AG20443 (cell line): ENCODE data around the gene SLC1A7.

ENCODE experiments used
- DNase-seq: peaks from one replicate; pipeline ENCODE4 v3.0.0; 2012; ENCODE audit warnings: low spot score, mixed read lengths

The SLC1A7 gene

DNA sequence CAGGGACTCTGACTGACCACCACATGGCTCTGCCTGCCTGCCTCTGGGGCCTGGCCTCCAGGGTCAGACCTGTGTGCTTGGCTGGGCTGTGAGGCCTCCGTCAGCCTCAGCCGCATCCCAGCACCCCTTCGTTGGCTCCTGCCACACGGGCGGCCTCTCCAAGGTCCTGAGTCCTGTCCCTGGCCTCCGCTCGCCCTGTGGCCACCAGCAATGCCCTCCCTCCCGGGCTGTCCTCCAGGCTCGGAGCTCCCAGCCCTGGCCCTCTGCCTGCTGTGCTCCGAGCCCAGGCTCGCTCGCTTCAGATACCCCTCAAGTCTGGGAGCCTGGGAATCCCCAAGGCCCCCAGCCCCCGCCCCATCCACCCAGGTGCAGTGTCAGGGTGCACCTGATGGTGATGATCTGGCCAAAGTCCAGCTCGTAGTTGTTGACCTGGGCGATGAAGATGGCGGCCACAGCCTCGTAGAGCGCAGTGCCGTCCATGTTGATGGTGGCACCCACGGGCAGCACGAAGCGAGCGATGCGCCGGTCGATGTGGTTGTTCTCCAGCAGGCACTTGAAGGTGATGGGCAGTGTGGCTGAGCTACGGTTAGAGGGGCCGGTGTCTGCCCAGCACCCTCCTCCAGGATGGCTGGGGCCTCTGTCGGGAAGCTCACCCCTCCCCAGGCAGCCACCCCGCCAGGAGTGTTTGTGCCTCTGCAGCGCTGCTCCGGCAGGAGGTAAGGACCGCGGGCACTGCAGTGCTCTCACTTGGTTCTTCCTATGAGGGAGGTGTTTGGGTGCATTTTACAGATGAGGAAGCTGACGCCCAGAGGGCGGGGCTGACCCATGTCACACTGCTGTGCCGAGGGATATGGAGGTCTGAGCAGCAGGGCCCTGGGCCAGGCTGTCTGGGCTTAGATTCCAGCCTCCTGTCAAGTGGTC lies 52.0 kb downstream of the SLC1A7 start:
- DNase-seq = no peak

DNA sequence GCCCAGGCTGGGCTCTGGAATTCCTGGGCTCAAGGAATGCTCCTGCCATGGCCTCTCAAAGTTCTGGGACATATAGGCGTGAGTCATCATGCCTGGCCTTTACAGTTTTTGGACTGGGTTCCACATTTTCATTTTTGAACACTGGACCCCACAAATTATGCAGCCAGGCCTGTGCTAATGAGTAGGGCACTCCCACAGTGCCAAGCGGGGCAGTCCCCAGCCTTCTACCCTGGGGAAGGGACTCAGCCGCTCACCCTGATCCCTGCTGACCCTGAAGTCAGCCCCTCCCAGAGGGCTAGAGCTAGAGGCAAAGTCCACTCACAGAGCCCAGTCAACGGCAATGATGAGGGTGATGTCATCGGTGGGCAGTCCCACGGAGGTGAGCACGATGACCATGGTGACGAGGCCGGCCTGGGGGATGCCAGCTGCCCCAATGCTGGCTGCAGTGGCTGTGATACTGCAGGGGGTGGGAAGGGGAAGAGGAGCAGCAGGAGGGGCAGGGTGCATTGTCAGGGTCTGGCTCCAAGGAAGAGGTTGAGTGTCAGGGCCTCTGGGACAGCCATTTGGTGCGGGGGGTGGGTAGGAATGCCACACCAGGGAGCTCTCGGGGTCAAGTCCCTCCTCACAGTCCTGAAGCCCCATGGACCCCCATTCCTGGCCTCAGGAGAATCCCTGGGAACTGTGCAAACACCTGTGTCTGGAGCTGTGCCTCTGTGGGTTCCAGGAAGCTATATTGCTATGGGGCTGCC lies 52.8 kb downstream of the SLC1A7 start:
- no peak for DNase-seq

GRCh38 chr1:53088616-53089300 lies 53.7 kb downstream of the SLC1A7 start:
- DNase-seq = no peak

DNA sequence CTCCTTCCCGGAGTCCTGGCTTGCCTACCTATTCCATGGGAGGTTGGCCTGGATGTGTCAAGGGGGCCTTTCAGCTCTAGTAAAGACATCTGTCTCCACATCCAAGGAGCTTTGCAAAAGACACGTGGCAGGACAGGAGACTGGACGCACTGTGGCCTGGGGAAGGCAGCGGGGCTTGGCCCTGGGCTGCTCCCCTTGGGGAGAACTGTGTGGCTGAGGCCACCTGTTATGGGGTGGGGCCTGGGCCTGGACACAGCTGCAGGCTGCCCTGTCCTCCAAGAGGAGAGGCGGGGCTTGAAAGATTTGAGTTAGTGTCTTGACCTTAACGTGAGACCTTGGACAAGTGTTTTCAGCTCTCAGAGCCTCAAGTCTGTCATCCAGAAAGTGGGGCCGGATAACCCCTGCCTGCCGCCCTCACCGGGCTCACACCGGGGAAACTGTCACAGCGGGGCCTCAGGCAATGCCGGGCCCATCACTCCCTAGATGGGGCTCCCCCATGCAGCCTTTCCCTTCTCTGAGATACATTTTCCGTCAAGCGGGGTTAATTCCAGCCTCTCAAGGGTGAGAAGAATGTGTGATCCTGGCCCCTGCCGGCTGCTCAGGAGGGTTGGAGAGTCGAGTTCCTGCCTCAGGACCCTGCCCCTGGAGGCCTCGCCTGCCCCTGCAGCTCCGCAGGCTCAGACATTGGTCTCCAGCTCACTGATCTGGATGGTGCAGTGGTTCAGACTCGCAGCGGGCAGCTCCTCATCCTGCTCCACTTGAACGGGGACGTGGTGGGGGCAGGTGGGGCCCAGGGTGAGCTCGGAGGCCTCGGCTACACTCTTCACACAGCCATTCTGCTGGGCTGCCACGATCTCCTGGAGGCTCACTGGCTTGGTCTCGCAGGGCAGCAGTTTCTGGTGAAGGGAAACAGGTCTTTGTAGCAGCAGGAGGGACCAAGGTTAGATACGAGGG lies 54.8 kb downstream of the SLC1A7 start:
- DNase-seq = no peak

DNA sequence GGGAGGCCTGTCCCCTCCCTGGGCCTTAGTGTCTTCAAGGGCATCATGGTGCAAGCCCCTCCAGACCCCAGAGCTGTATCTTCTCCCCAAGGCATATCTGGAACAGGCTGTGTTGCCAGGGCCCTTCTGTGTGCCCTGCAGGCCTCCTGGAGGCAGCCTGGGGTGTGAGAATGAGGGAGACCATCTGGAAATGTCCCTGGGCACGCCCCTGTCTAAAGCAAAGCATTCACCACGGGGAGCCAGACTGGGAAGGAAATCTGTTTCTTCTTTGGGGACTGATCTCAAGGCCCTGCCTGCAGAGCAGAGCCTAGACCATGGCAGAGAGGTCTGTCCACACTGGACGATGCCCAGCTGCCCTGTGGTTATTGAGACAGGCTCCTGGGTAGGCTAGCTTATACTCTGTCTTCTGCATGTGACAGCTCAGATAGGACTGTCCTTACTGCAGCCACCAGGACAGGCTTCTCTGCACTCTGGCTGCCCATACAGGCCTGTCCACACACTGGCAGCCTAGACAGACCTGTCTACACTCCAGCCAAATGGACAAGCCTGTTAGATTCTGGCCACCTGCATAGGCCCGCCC lies 55.9 kb downstream of the SLC1A7 start:
- no peak for DNase-seq

DNA sequence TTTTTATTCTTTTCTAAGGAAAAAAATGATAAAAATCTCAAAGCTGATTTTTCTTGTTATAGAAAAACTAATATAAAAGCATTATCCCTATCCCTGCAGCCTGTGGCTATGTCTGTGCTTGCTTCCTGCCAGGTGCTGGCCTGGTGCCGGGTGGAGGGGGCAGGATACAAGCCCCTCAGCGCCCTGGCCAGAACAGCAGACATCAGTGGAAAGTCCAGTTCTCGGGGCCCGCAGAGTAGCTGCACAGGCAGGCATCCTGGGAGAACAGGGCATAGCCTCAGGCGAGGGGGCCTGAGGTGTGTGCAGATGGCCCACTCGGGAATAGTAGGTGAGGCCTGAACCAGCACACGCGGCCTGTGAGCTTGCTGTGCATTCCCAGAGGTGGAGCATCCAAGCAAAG lies 57.0 kb downstream of the SLC1A7 start:
- no peak for DNase-seq

- DNase-seq = no peak
Measured at GRCh38 chr1:53084589-53084971, 57.9 kb downstream of the SLC1A7 start.

DNA sequence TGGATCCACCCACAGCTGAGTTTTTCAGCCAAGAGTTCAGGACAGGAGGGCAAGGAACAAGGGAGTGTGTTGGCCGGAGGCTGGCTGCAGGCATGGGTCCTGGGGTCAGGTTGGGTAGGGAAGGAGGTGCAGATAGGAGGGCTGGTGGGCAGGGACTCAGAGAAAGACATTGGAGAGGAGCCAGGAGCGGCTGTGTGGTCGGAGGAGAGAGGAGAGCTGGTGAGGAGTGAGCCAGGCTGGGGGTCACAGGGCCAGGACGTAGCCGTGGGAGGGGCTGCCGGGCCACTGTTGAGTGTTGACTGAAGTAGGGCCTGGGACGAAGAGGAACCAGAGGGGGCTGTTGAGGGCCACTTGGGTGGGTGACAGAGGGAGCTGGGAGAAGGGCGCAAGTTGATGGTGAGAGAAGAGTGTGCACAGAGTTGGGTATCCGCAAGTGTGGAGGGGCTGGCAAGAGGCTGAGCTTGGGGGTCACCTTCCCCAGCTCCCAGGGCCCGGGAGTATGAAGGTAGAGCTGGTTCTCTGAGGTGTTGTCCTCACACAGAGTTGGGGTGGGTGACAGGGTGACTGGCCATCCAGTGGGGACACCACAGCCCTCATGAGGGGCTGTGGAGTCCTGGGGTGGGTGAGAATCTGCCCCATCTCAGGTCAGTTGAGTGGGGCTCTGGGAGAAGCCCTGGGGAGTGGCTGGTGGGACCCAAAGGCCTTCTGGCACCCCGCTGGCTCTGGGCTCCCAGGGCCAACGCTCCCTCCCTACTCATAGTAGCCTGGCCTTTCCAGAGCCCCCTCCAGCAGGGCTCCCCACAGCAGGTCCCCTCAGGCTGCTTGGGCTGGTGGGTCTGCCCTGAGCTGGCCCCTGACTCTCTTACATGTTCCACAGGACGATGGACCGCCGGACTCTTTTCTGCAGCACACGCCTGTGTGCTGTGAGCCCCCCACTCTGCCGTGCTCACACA lies 58.5 kb downstream of the SLC1A7 start:
- DNase-seq = no peak

DNA sequence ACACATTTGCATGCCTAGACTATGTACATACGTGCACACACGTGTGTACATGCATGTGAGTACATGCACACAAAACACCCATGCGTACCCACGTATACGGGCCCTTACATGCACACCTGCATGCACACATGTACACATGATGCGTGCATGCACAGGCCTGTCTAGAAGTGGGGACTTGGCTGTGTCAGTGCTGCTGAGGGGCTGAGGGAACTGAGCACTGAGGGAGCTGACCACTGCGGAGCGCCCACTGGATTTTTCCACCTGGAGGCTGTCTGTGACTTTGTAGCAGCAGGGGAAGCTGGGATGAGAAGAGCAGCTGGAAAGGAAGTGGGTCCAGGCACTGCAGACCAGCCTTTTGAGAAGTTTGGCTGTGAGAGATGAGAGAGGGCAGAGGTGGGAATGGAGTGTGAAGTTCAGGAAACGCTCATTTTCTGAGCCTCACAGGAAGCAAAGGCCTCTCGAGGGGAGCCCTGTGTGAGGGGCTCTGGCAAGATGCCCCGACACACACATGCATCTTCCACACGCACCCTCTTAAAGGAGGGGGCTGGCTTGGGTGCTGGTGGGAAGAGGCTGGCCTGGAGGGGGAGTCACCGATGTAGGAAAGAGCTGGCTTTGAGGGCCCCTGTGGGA lies 59.5 kb downstream of the SLC1A7 start:
- DNase-seq = no peak

DNA sequence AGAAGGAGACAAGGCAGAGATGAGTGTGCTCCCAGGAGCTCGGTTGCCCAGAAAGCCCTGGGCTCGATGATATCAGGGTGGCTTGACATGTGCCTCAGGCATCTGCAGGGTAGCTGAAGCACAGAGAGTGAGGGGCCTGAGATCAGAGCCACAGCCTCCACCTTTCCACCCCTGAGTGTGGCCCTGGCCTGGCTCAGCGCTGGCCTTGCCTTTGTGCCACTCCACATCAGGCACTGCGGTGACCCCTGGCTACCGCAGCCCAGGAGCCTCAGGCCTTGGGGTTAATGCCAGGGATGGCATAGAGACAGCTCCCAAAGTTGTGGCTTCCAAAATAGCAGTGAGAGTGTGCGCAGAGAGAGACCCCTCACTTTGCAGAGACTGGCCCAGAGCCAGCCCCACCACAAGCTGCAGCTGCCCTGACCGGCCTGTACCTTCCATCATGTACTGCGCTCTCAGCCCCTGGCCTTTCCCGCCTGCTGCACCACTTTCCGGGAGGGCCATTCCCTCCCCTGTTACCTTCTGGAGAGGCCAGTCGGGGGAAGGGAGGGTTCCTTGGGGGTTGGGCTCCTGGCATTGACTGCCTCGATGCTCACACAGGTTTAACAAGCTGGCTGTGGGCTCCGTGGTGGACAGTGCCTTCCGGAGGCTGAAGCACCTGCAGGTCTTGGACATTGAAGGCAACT lies 60.9 kb downstream of the SLC1A7 start:
- no peak for DNase-seq

- DNase-seq = no peak
Measured at GRCh38 chr1:53080769-53081168, 61.7 kb downstream of the SLC1A7 start.

DNA sequence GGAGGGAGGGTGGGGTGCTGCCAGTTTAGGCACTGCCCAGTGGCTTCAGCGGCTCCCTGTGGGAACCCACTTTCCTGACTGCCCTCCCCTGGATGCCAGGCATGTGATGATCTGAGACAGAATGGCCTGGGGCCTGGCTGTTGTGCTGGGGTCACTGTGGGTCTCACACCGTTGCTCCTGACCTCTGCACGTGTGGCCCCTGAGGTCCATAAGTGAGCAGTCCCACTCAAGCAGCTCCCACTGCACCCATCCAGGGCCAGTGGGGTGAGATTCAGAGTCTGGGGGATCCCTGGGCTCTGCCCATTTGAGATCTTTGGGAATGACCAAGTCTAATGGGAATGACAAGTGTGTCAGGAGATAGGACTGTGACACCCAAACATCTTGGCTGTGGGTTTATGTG lies 62.4 kb downstream of the SLC1A7 start:
- DNase-seq = no peak

GRCh38 chr1:53079251-53079650 lies 63.2 kb downstream of the SLC1A7 start:
- DNase-seq = no peak

- no peak for DNase-seq
Measured at GRCh38 chr1:53078333-53079101, 63.9 kb downstream of the SLC1A7 start.

- DNase-seq = no peak
Measured at GRCh38 chr1:53077599-53077965, 64.9 kb downstream of the SLC1A7 start.

- DNase-seq = no peak
Measured at GRCh38 chr1:53076721-53077598, 65.5 kb downstream of the SLC1A7 start.

- DNase-seq = no peak
Measured at GRCh38 chr1:53076165-53076564, 66.3 kb downstream of the SLC1A7 start.
